NCI-H510A (cell line): ENCODE results near the gene TSTD2.
"Not testable (repeated sequence)": the region's sequence is repeated elsewhere in the genome, so short reads cannot be mapped to it uniquely, and the experiment has no call there.

Source experiments
- DNase-seq: peaks from one replicate; lab custom pipeline; 2025; lab: John Stamatoyannopoulos, UW

TSTD2 gene

DNA sequence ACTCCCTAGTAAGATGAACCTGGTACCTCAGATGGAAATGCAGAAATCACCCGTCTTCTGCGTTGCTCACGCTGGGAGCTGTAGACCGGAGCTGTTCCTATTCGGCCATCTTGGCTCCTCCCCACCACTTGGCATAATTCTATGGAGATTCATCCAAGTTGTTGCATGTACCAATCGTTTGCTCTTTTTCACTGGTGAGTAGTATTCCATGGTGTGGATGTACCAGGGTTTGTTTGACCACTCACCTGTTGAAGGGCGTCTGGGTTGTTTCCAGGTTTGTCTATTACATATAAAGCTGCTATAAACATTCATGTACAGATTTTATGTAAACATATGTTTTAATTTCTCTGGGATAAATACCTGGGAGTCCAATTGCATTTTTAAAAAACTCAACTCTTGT is 46.3 kb downstream of the TSTD2 start:
- not testable (repeated sequence) for DNase-seq

DNA sequence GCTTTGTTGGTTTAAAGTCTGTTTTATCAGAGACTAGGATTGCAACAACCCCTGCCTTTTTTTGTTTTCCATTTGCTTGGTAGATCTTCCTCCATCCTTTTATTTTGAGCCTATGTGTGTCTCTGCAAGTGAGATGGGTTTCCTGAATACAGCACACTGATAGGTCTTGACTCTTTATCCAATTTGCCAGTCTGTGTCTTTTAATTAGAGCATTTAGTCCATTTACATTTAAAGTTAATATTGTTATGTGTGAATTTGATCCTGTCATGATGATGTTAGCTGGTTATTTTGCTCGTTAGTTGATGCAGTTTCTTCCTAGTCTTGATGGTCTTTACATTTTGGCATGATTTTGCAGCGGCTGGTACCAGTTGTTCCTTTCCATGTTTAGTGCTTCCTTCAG is 48.4 kb downstream of the TSTD2 start:
- DNase-seq = not testable (repeated sequence)

DNA sequence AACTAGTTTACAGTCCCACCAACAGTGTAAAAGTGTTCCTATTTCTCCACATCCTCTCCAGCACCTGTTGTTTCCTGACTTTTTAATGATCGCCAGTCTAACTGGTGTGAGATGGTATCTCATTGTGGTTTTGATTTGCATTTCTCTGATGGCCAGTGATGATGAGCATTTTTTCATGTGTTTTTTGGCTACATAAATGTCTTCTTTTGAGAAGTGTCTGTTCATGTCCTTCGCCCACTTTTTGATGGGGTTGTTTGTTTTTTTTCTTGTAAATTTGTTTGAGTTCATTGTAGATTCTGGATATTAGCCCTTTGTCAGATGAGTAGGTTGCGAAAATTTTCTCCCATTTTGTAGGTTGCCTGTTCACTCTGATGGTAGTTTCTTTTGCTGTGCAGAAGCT is 51.6 kb downstream of the TSTD2 start:
- not testable (repeated sequence) for DNase-seq

DNA sequence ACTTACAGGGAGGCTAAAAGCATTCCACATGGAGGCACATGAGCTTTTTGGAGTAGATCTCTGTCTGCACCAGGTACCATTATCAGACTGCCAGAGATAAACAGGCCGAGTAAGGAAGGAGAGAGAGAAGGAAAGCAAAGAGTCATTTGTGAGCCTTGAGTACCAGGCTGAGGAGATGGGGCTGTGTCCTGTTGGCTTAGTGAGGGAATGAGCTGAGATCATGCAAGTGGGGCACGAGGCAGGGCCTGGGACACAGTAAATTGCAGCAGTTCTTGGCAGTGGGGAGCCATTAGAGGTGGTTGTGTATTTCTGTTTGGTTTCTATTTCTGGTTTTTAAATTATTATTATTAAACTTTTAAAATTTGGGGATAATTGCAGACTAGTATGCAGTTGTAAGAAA is 53.3 kb downstream of the TSTD2 start:
- no peak for DNase-seq

DNA sequence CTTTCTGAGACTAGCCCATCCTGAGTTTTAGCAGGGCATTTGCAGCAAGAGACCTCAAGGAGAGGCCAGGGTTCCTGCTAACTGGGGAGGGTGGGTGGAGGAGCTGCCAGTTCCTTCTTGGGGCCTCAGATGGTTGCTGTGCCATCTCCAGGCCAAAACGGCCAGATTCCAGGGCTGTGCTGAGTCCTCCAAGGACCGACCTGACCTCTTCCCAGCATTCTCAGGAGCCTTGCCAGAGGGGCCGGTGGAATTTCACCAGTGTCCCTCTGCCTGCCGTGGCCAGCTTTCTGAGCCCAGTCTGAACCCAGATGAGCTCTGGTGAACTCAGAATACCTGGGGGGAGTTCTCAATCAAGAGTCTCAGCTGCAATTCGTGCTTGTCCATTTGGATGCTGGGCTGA is 54.3 kb downstream of the TSTD2 start:
- no peak for DNase-seq

DNA sequence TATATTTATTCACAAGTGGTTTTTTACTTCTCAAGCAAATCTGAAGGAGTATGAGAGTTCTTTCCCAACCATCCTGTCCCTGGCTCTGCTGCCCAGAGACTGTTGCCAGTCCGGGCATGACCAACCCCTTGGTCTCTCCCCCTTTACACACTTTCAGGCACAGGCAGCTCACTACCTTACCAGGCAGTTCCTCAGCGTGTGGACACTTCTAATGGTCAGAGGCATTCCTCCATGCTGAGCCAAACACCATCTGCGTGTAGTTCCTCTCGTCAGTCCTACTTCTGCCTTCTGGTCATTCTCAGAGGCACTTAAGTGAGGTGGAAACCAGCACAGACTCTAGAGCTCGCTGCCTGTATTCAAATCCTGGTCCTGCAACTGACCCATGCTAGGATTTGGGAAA is 56.1 kb downstream of the TSTD2 start:
- no peak for DNase-seq

DNA sequence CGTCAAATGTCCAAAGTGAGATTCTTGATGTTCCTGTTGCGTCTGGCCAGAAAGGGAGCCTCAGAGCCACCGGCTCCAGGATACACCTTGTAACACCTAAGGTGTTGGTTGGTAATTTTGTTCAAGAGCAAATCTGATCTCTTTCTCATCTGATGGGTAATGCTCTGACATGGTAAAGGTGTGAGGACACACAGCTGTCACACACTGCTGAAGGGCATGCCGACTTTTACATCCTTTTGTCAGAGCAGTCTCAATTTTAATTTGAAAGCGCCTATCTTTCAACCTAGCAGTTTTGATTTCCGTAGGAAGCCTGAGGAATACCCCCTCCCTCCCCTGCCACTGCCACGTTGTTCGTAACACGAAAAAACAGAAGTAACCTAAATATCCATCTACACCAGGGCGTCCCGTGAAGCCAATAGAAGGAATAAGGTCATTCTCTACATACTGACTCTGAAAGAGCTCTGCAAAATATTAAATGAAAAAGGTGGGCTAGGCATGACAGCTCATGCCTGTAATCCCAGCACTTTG is 57.4 kb downstream of the TSTD2 start:
- DNase-seq = no peak

DNA sequence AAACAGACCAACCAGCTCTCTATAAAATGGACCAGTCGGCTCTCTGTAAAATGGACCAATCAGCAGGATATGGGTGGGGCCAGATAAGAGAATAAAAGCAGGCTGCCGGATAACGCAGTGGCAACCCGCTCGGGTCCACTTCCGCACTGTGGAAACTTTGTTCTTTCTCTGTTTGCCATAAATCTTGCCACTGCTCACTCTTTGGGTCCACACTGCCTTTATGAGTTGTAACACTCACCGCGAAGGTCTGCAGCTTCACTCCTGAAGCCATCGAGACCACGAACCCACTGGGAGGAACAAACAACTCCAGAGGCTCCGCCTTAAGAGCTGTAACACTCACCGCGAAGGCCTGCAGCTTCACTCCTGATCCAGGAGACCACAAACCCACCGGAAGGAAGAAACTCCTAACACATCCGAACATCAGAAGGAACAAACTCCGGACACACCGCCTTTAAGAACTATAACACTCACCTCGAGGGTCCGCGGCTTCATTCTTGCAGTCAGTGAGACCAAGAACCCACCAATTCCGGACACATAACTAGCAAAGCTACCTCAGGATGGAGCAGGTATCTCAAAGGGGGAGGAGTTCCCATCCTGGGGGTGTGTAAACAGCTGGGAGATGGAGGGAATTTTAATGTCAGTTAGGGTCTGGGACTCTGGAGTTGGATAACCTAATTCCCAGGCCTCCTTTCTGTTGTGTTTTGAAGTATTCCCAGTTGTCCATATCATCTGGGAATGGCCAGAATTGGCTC is 58.1 kb downstream of the TSTD2 start:
- not testable (repeated sequence) for DNase-seq

DNA sequence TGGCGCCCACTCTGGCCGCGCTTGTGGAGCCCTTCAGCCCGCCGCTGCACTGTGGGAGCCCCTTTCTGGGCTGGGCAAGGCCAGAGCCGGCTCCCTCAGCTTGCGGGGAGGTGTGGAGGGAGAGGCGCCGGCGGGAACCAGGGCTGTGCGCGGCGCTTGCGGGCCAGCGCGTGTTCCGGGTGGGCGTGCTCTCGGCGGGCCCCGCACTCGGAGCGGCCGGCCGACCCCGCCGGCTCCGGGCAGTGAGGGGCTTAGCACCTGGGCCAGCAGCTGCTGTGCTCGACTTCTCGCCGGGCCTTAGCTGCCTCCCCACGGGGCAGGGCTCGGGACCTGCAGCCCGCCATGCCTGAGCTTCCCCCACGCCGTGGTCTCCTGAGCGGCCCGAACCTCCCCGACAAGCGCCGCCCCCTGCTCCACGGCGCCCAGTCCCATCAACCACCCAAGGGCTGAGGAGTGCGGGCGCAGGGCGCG is 59.0 kb downstream of the TSTD2 start:
- DNase-seq = not testable (repeated sequence)

DNA sequence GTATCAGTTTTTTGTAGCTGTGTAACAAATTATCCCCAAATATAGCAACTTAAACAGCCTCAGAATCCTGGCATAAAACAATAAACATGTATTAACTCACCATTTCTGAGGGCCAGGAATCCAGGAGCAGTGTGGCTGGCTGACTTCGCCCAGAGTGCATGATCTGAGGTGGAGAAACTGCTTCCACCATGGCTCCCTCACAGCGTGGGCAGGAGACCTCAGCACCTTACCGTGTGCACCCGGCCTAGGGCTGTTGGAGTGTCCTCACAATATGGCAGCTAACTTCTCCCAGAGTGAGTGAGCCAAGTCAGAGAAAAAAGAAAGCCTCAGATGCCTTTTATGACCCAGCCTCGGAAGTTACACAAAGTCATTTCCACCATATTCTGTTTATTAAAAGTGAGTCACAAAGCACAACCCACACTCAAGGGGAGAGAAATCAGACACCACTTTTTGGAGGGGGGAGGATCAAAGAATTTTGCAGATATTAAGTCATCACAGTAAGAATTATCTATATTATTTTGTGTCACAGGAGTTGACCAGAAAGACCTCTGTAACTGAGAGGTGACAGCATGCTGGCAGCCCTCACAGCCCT is 59.6 kb downstream of the TSTD2 start:
- no peak for DNase-seq

DNA sequence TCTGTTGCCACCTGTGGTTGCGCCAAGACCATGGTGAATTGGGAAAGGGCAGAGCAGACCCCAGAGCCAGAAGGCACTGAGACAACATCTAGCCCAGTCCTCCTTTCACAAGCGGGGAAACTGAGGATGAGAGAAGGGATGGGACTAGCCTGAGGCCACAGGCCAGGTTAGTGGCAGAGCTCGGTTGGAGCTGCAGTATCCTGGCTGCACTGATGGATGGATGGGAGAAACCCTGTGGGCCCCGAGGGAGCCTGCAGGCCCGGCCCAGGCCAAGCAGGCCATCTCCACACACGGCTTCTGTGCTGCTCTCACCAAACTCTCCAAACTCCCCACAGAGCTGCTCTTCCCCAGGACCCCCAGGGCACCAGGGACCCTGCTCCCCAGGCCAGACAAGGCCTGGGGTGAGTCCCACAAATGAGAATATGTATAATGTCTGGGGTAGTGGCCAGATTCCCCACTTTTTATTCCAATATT is 60.2 kb downstream of the TSTD2 start:
- DNase-seq = no peak

DNA sequence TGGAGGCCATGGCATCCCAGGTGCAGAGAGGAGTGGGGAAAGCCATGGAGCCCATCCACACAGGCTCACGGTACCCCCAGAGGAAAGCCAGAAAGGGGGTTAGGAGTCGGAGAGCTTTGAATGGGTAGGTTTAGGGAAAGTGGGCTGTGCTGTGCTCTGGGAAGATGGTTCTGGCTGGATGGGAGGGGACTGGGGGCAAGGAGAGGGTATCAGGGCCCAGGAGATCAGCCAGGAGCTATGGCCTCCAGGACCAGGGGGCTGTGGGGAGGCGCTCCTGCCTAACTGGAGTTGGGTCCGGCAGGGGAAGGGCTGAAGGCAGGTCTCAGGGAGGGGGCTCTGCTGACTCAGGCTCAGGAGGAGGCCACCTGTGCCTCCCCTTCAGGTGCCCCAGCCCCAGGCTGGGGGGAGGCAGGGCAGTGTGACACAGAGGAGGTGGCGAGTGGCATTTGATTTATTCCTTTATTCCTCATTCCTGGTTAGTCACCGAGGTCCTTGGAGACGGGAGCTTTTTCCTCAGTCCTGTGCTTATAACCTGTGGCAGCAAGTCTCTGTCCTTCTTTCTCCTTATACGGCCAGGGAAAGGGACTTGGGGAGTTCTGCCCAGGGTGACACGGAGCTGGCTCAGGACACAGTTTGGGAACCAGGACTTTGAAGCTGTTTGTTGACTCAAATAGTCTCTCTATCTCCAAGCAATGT is 60.8 kb downstream of the TSTD2 start:
- DNase-seq = no peak

DNA sequence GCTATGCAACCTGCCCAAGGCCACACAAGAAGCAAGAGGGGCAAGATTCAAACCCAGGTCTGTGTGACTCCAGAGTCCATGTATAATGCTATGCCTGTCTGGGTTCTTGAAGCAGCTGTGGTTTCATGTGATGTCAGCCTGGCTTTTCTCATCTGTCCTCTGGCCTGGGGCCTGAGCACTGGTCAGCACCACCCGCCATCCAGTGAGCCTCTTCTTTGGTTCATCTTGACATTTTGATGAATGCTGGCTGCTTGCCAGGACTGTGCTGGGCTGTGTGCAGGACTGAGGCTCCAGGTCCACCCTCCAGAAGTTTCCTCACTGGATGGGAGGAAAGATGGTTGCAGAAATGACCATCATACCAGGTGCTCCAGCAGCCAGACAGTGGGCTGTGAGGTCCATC is 61.5 kb downstream of the TSTD2 start:
- no peak for DNase-seq

DNA sequence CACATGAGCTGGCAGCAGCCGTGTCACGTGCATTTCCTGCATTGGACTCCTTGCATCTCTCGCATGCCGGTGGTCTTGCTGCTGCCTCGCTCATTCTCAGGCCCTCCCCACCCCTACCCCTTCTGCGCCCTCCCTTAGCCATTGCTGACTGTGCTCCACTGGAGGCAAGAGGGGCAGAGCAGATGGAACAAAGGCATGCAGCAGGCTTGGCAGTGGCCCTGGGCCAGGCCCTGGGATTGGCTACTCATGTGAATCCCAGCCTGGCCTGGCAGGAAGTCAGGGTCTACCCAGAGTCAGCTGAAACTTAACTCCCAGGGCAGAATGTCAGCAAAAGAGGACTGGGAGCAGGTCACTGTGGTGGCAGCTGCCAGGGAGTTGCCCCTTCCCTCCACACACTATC is 62.3 kb downstream of the TSTD2 start:
- no peak for DNase-seq

DNA sequence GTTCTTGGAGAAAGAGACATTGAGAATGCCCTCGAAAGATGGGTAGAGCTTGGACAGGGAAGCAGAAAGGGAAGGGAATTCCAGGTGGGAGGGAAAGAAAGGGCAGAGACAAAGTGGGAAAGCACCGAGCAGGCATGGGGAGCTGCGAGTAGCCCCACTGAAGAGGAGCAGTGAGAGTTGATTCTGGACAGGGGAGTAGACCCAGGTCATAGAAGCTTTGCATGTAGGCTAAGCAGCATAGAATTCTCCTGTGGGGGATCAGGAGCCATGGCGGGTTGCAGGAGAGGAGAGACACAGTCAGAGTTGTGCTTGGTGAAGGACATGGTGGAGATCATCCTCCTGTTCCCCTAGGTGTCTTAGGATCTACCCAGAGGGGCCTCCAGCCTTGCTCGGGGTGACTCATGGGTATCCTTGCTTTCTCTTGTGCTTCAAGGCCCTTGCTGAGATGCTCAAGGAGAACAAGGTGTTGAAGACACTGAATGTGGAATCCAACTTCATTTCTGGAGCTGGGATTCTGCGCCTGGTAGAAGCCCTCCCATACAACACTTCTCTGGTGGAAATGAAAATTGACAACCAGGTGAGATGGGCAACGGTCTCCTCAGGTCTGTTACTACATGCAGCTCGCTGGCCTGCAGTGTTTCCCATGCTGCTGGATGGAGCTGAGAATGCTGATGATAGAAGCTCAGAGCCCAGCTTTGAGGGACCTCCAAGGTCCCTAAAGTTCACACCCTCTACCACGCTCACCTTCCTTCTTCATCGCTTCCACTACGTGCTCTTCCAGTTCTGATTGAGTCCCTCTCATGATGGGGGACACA is 64.5 kb downstream of the TSTD2 start:
- DNase-seq = no peak

DNA sequence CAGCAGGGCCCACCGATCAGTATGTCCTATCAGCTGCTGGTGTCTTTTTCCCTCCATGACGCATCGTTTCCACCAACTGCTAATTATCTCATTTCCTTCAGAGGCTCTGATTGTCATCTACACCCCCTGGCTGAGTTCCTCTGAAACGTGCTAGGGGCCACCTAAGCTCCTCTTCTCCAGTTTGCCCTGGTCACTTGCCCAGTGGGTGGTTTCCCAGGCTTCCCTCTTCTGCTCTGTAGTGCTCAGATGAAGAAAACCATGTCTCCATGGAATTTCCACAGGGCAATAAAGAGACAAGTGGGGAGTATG is 65.3 kb downstream of the TSTD2 start:
- DNase-seq = no peak

DNA sequence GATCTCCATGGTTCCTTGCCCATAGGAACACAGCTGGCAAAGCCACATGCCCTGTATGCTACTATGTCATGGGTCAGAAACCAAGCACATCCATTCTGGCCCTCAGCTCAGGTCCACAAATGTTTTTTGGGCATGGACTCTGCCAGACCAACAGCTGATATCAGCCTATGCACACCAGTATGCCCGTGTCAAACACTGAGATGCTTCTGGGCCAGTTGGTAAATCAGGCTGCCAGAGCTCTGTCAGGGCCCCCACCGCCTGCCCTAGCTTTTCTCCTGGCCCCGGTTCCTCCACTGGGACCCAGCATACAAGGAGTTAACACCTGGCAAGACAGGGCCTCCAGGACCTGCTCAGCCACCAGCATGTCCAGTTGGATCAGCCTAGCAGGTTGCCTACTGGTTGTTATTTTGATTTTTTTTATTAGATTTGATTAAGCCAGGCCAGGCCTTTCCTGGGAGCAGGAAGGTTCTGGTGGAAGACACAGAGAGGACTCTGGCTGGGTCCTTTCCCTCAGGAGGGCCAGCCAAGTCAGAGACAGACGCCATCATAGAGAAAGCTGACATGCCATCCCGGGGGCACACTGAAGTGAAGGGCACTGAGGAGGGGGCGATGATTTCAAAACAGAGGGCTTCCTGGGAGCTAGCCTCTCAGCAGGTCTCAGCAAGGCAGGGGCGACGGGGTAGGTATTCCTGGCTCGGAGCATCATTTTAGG is 65.8 kb downstream of the TSTD2 start:
- DNase-seq = no peak

DNA sequence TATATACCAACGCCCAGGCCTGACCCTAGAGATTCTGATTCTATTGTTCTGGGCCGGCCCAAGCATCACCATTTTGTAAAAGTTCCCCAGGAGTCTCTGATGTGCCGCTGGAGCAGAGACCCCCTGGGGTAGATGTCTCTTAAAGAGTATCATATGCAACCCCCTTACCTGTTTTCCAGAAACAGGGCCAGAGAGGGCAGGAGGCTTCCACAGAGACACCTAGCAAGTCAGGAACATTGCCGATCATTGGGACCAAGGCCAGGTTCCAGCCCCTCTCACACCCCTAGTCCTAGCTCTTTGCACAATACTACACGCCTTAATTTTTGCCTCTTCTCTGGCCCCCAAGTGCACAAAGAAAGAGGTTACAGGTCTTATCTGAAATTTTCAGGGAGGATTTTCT is 67.9 kb downstream of the TSTD2 start:
- DNase-seq = no peak

DNA sequence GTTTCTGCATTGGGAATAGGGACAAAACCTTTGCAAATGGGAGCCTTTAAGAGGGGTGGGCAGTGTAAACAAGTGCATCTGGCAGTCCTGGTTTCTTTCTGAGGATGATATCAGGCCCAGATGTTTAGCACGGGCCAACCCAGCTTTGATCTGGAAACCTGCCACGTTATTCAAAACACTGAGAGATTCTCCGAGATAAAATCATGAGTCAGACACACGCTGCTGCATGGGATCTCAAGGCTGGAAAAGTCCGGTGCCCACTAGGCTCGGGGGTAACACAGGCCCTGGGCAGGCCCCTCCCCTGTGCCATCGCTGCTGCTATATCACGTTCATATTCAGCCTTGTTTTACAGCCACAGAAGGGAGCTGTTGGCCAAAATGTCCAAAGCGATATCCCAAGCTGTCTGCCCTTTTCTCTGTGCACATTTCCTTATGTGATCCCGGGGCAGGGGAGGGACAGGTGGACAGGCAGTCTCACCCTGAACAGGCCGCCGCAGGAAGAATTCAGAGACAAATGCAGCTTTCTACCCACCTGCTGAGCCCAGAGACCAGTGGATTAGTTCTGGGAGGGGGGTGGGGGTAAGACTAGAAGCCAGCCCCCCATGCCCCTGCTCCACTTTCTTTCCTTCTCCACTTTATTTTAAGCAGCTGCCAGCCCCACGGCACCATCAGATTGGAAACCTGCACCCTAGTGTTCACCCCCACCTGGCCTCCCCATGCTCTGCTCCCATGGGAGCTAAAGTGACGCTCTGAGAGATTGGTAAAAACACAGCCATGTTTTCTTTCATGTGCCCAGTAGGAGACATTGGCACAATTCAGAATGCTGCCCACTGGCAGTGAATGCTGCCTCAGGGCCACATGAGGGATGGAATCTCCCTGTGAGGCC is 68.6 kb downstream of the TSTD2 start:
- DNase-seq = no peak

DNA sequence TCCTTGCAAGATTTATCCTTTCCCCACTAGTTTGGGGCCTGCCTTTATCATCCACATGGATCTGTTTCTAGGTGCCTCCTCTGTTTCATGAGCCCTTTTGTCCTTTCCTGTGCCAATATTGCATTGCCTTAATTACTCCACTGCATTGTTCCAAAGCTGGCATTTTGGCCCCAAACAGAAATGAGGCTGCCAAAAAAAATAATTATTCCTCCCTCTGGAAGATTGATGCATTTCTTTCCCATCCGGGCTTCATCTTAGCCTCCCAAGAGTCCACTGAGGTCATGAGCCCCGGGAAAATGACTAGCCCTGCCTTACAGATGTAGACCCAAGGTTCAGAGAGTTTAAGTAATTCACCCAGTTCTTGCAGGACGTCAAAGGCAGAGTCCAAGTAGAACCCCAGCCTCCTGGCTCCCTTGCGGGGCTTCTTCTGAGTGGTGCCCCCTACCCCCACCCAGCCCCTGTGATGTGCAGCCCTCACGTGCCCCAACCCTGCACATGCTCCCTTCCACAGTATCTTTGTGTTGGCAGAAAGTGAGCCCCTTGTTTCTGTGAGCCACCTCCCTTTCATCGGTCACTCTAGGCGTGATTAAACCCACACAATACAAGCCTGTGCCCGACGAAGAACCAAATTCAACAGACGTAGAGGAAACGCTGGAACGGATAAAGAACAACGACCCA is 69.6 kb downstream of the TSTD2 start:
- no peak for DNase-seq
